Measurements from ENCODE around the gene DCLK1.

- TF ChIP-seq TAF1 (IDR thresholded peaks at IDR 0.05; ENCODE audit: borderline replicate concordance, insufficient read depth, low read length) (no peak), REST (IDR thresholded peaks at IDR 0.05; ENCODE audit: insufficient read depth in 1 of 2, low read depth in 2 of 2, low read length in 2 of 2) (no peak), POLR2AphosphoS5 (IDR thresholded peaks at IDR 0.05; ENCODE audit: low read depth, low read length) (no peak), FOXP2 (optimal IDR thresholded peaks at IDR 0.05; ENCODE audit: borderline replicate concordance, extremely low read depth, extremely low read length, insufficient read depth) (no peak), SIN3A (IDR thresholded peaks at IDR 0.05; ENCODE audit: borderline replicate concordance, insufficient read depth, low read length) (no peak)
Measured at GRCh38 chr13:35722458-35723052, 408.6 kb downstream of the DCLK1 start.
